NCI-H146 (cell line): Measurements from ENCODE around the gene COQ2.

Experiments used
- DNase-seq: peaks from one replicate; lab custom pipeline; 2025; lab: John Stamatoyannopoulos, UW

COQ2 gene

DNA sequence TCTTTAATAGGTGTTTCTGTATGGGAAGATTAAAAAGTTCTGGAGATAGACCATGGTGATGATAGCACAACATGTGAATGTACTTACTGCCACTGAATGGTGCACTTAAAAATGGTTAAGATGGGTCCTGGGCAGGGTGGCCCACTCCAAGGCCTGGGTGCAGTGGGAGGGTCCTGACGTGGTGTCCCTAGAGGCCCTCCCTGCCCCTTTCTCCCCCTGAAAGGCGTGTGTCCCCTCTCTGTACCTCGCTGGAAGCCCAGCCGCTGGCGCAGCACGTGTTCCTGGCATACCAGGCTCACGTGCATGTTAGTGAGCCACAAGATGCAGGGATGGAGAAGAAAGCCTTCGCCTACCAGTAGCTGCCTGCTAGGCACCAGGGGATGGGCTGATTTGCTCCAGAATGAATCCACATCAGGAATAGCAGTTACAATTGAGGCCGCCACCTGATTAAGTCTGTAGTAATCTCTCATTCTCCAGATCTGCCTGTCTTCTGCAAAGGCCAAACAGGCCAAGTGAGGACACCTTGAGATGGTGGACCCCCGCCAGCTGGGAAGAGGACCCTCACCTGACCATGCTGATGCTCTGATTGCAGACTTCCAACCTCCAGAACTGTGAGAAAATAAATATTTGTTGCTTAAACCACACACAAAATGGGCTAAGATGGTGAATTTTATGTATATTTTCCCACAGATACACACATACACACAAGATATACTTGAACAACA is 67.5 kb downstream of the COQ2 start:
- no peak for DNase-seq

DNA sequence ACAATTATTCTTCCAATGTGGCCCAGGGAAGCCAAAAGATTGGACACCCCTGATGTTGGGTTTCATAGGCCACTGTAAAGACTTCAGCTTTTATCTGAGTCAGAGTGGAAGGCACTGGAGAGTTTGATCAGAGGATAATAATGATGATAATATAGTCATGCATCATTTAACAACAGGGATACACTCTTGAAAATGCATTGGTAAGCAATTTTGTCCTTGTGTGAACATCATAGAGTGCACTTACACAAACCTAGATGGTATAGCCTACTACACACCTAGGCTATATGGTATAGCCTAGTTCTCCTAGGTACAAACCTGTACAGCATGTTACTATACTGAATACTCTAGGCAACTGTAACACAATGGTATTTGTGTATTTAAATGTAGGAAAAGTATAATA is 70.5 kb downstream of the COQ2 start:
- no peak for DNase-seq
